GM10847 (cell line): ENCODE results near the gene OTOA.

ENCODE experiments used
- POLR2A ChIP-seq: IDR thresholded peaks from 2 replicates; pipeline ENCODE4 v1.6.1; 2011; ENCODE audit not compliant: insufficient read length; ENCODE audit errors: extremely low read depth

The OTOA gene

DNA sequence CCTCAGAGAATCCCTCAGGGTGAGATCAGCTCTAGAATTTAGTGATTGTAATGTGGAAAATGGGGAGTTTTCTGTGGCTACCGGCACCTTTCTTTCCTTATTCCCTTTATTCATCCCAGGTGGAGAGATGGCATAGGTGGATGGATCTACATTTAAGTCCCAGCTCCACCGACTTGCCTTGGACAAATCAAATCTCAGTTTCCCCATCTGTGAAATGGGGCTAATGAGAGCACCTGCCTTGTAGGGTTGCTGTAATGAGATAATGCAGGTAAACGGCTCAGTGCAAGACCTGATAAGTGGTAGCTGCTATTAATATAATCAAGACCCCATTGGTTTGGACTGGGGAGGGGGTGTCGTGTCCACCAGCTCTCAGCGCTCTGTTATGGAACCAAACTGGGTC is 40.5 kb downstream of the OTOA start:
- TF ChIP-seq POLR2A = no peak

DNA sequence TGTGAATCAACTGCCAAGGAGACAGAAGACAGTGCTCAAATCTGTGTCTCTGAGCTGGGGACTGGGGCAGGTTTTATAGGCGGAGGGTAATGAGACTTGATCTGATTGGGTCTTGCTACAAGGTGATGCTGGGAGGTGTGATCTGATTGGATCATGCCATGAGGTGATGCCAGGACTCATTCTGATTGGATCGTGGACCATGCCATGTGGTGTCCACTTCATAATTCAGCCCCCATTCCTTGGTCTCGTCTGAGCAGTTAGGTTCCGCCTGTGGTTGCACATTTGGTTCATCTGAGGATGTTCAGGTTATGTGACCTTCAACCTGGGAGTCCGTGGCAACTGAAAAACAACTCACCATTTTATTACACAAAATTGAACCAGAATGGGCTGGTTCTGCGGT is 41.0 kb downstream of the OTOA start:
- no peak for TF ChIP-seq POLR2A

- no peak for TF ChIP-seq POLR2A
These were observed 44.9 kb downstream of the OTOA start for GRCh38 chr16:21708533-21709115.

GRCh38 chr16:21710938-21711337 is 47.2 kb downstream of the OTOA start:
- no peak for TF ChIP-seq POLR2A

DNA sequence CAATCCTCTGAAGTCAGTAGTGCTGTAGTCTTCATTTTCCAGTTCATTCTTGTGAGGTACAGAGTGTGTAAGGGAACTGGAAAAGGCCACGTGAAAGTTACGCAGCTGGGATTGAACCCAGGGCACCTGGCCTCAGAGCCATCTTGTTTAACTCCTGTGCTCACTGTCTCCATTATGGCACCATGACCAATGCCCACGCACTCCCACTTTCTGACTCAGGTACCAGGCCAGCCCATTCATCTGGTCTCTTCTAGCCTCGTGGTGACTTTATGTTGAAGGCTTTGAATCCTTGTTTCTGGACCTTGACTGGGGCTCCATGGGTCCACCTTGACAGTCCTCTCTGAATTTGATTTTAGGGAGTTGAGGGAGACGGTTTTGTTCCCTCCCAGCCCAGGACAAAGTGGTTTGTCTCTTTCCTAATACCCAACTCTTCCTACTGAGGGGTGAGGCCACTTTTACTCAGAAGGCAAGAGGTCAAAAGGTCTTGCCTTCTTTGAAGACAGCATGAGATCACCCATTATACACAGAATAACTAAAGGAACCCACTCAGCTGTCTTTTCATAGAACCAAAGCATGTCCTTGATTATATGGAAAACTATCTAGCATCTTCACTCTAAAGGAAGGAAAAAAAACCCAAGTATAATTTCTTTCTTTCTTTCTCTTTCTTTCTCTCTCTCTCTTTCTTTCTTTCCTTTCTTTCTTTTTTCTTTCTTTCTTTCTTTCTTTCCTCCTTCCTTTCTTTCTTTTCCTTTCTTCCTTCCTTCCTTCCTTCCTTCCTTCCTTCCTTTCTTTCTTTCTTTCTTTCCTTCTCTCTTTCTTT is 50.0 kb downstream of the OTOA start:
- no peak for TF ChIP-seq POLR2A

GRCh38 chr16:21717608-21718007 is 53.8 kb downstream of the OTOA start:
- TF ChIP-seq POLR2A = no peak

GRCh38 chr16:21719283-21719682 is 55.5 kb downstream of the OTOA start:
- TF ChIP-seq POLR2A = no peak

DNA sequence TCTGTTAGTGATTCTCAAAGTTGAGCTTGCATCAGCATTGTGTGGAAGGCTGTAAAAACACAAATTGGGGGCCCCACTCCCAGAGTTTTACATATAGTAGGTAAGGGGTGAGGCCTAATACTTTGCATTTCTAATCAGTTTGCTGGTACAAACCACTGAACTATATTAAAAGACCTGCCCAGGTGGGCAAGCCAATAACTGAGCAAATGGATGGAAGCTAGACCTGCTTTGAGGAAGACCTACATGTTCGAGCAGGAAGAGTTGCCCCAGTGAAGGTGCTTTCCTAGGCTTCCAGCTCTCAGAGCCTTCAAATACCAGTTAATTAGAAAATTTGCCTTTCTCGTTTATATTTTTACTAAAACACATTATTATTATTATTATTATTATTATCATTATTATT is 56.8 kb downstream of the OTOA start:
- TF ChIP-seq POLR2A = no peak

DNA sequence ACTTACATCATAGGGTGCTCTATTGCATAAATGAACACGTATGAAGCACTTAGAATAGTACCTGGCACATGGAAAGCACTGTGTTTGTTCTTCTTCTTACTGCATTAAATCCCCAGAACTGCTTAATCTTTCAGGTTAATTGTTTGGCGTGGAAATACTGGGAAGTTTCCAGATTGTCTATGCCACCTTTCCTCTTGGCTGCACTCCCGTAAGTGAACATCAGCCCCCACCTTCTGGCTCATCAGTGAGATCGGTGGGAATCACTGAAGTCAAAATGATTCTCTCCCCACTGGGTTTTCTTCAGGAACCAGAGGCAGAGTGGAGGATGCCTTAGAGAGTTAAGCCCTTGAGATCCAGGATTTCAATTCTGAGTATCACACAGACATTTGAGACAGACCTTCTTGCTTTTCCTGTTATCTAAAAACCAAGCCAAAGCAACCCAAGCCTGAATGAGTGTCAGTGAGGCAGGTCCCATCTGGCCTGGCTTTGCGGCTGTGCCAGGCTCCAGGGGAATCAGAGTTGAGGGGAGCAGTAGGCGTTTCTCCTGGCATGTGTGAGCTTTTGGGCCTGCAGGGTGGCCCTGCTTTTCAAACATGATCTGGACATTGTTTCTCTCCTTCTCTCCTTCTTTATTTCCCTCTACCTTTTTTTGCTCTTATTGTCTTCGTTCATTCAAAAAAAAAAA is 59.1 kb downstream of the OTOA start:
- no peak for TF ChIP-seq POLR2A

DNA sequence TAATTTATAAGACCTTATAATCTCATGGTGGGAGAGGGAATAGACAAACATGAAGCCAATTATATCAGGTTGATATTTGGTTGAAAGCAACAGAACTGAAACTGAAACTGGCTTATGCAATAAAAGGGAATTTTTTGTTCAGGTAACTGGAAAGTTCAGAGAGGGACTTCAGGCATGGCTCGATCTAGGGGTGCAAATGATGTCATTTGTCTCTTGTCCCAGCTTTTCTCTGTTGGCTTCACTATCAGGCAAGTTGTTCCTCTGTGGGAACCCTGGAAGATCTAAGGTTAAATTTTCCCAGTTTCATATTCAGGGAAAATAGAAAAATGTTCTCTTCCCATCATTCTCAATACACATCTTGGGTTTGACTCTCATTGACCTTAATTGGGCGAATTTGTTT is 59.8 kb downstream of the OTOA start:
- no peak for TF ChIP-seq POLR2A

- no peak for TF ChIP-seq POLR2A
These were observed 63.6 kb downstream of the OTOA start for GRCh38 chr16:21727344-21727743.
